Vagina (tissue), 2 donors: Measurements from ENCODE around the gene DPT. TPM values are rescaled to one million over a fixed set of nuclear protein-coding genes. Genes with fewer than 3 reads are reported as not detected.

Experiments
- DNase-seq, 2 donors: peaks; one replicate each; pipeline ENCODE4 v3.0.0-alpha.2; 2017; ENCODE audit errors: extremely low spot score in 2 of 2
- H3K27ac ChIP-seq: fragments of 200-600 bp; sonication (generic); one replicate; pipeline ENCODE4 v1.5.1; 2019
- H3K27me3 ChIP-seq: fragments of 200-600 bp; sonication (generic); one replicate; pipeline ENCODE4 v1.5.1; 2019
- H3K36me3 ChIP-seq, 2 donors: fragments of 200-600 bp; sonication (generic); one replicate each; pipeline ENCODE4 v1.5.1; 2017 to 2019
- H3K4me1 ChIP-seq: fragments of 200-600 bp; sonication (generic); one replicate; pipeline ENCODE4 v1.5.1; 2019
- H3K4me3 ChIP-seq, 2 donors: fragments of 200-600 bp; sonication (generic); 1 replicate in 1 of 2; 2 replicates in 1 of 2; pipeline ENCODE4 v1.5.1; 2016 to 2019
- H3K9me3 ChIP-seq: fragments of 200-600 bp; sonication (generic); one replicate; pipeline ENCODE4 v1.5.1; 2019
- POLR2A ChIP-seq, 2 donors: fragments of 450-650 bp; IDR thresholded peaks; one replicate each; pipeline ENCODE4 v1.6.1; 2017; ENCODE audit warnings: antibody characterized with exemption in 2 of 2, mild to moderate bottlenecking in 2 of 2, moderate library complexity in 2 of 2
- POLR2AphosphoS5 ChIP-seq, 2 donors: sonication (generic); formaldehyde crosslinking; IDR thresholded peaks; one replicate each; pipeline ENCODE4 v1.9.0; 2017; ENCODE audit warnings: antibody characterized with exemption in 2 of 2, mild to moderate bottlenecking in 2 of 2, low read depth in 1 of 2; ENCODE audit not compliant: insufficient read depth in 1 of 2
- intact Hi-C: fragments of 100-400 bp; cut with DNase I; formaldehyde crosslinking; loops from one replicate; pipeline ENCODE4 v1.15.1; 2023
- total RNA-seq: library from RNA; depleted of rRNA; stranded (reverse); fragments of >200 nt; gene quantifications from one replicate; pipeline ENCODE4 v1.2.3, GENCODE V29; 2016
- TF ChIP-seq, protein P1 (sequence below), 3 experiments: fragments of 450-650 bp in 2 of 3; fragments of 200-600 bp in 1 of 3; sonication (generic) in 1 of 3; IDR thresholded peaks; one replicate each; pipeline ENCODE4 v1.5.1; 2017 to 2019; ENCODE audit warnings: antibody characterized with exemption in 3 of 3, mild to moderate bottlenecking in 2 of 3, moderate library complexity in 2 of 3

The DPT gene
- total RNA-seq, 1 donor from 2014 or later: 154 TPM

GRCh38 chr1:168762473-168762872 lies 33.5 kb upstream of the DPT start:
- Histone ChIP-seq H3K27ac (no peak overlapping the region), H3K36me3 (no peaks in the 10 kb centered on the region), H3K4me1 (no peaks in the 10 kb centered on the region), H3K4me3 (no peak overlapping the region), H3K9me3 (no peaks in the 10 kb centered on the region), H3K27me3 (no peaks in the 10 kb centered on the region)
- no peak for TF ChIP-seq POLR2AphosphoS5 (IDR thresholded peaks at IDR 0.05; ENCODE audit: insufficient read depth in 1 of 2, low read depth in 1 of 2)
- TF ChIP-seq, protein P1, sequence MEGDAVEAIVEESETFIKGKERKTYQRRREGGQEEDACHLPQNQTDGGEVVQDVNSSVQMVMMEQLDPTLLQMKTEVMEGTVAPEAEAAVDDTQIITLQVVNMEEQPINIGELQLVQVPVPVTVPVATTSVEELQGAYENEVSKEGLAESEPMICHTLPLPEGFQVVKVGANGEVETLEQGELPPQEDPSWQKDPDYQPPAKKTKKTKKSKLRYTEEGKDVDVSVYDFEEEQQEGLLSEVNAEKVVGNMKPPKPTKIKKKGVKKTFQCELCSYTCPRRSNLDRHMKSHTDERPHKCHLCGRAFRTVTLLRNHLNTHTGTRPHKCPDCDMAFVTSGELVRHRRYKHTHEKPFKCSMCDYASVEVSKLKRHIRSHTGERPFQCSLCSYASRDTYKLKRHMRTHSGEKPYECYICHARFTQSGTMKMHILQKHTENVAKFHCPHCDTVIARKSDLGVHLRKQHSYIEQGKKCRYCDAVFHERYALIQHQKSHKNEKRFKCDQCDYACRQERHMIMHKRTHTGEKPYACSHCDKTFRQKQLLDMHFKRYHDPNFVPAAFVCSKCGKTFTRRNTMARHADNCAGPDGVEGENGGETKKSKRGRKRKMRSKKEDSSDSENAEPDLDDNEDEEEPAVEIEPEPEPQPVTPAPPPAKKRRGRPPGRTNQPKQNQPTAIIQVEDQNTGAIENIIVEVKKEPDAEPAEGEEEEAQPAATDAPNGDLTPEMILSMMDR (IDR thresholded peaks at IDR 0.05): no peak
- TF ChIP-seq POLR2A (IDR thresholded peaks at IDR 0.05): no peak
- no peak for DNase-seq
- intact Hi-C loops: no loop called here

GRCh38 chr1:168760781-168761180 lies 31.8 kb upstream of the DPT start:
- no peaks in the 10 kb centered on the region for H3K4me1 ChIP-seq
- intact Hi-C loops: no loop called here
- DNase-seq: no peak
- H3K4me3 ChIP-seq: no peak overlapping the region
- TF ChIP-seq, protein P1 (IDR thresholded peaks at IDR 0.05): no peak
- TF ChIP-seq POLR2A (IDR thresholded peaks at IDR 0.05): no peak
- TF ChIP-seq POLR2AphosphoS5 (IDR thresholded peaks at IDR 0.05; ENCODE audit: insufficient read depth in 1 of 2, low read depth in 1 of 2): no peak
- no peak overlapping the region for H3K27ac ChIP-seq
- no peaks in the 10 kb centered on the region for H3K36me3 ChIP-seq
- no peaks in the 10 kb centered on the region for H3K9me3 ChIP-seq
- no peaks in the 10 kb centered on the region for H3K27me3 ChIP-seq

DNA sequence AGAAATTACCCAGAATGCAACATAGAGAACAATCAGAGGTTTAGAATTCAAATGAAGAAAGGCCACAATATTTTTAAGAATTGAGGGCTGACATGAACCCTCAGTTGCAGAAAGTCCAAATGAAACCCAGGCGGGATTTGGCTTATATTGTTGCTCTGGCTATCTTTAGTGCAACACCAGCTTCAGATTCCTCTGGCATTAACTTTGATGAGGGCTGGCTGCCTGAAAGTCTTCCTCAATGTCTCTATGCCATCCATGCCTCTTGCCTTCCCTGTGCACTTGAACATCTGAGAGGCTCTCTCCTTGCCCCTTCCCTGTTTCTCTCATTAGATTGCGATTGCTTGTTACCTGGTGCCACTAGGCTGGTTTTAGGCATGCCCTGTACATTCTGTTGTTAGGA lies 31.2 kb upstream of the DPT start:
- H3K27me3 ChIP-seq: no peaks in the 10 kb centered on the region
- no peak overlapping the region for H3K27ac ChIP-seq
- H3K4me3 ChIP-seq: no peak overlapping the region
- H3K4me1 ChIP-seq: no peaks in the 10 kb centered on the region
- H3K36me3 ChIP-seq: no peaks in the 10 kb centered on the region
- no peak for TF ChIP-seq POLR2A (IDR thresholded peaks at IDR 0.05)
- DNase-seq: no peak
- H3K9me3 ChIP-seq: no peaks in the 10 kb centered on the region
- intact Hi-C loops: no loop called here

DNA sequence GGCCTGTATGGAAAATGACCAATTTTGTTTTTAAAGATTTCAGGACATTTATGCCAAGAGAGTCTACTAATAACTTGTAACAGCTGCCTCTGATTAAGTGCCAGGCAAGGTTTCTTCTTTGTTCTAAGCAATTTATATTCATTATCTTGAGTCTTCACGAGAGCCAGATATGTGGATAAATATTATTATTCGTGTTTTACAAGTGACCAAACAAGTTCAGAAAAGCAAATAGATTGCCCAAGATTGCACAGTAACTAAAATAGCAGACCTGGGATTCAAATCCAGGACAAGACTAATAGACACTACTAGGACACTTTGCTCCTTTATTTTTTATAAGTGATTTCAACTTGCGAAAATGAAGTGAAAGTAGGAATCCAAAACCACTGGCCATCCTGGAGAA lies 30.1 kb upstream of the DPT start:
- no peak overlapping the region for H3K27ac ChIP-seq
- no peaks in the 10 kb centered on the region for H3K9me3 ChIP-seq
- H3K4me1 ChIP-seq: no peaks in the 10 kb centered on the region
- H3K27me3 ChIP-seq: no peaks in the 10 kb centered on the region
- H3K36me3 ChIP-seq: no peaks in the 10 kb centered on the region
- DNase-seq: no peak
- intact Hi-C loops: no loop called here
- TF ChIP-seq POLR2A (IDR thresholded peaks at IDR 0.05) (no peak), POLR2AphosphoS5 (IDR thresholded peaks at IDR 0.05; ENCODE audit: insufficient read depth in 1 of 2, low read depth in 1 of 2) (no peak)
- TF ChIP-seq, protein P1 (IDR thresholded peaks at IDR 0.05): no peak
- no peak overlapping the region for H3K4me3 ChIP-seq

- no peak for DNase-seq
- intact Hi-C loops: no loop called here
- TF ChIP-seq POLR2A (IDR thresholded peaks at IDR 0.05): no peak
- no peak for TF ChIP-seq POLR2AphosphoS5 (IDR thresholded peaks at IDR 0.05; ENCODE audit: insufficient read depth in 1 of 2, low read depth in 1 of 2)
- TF ChIP-seq, protein P1 (IDR thresholded peaks at IDR 0.05): no peak
Observed at GRCh38 chr1:168758503-168758902, 29.5 kb upstream of the DPT start.

More at GRCh38 chr1:168758503-168758902, 29.5 kb upstream of the DPT start:
- Histone ChIP-seq H3K27me3 (no peaks in the 10 kb centered on the region), H3K9me3 (no peaks in the 10 kb centered on the region), H3K36me3 (no peaks in the 10 kb centered on the region), H3K4me3 (no peak overlapping the region), H3K4me1 (no peaks in the 10 kb centered on the region), H3K27ac (no peak overlapping the region)
